Sigmoid colon (tissue), 7 donors: ENCODE results near the gene AASDH. TPM values are rescaled to one million over a fixed set of nuclear protein-coding genes. Genes with fewer than 3 reads are reported as not detected.

Source experiments
- DNase-seq: peaks from one replicate; pipeline ENCODE4 v3.0.0-alpha.2; 2019
- H3K27ac ChIP-seq, 4 donors: fragments of 200-600 bp; sonication (generic); one replicate each; pipeline ENCODE4 v1.5.1; 2016 to 2019; ENCODE audit warnings: mild to moderate bottlenecking in 1 of 4
- H3K27me3 ChIP-seq, 3 donors: fragments of 200-600 bp; sonication (generic); one replicate each; pipeline ENCODE4 v1.5.1; 2019; ENCODE audit warnings: mild to moderate bottlenecking in 1 of 3
- H3K36me3 ChIP-seq, 4 donors: fragments of 200-600 bp; sonication (generic); one replicate each; pipeline ENCODE4 v1.5.1; 2016 to 2019
- H3K4me1 ChIP-seq, 4 donors: fragments of 200-600 bp; sonication (generic); one replicate each; pipeline ENCODE4 v1.5.1; 2017 to 2019
- H3K4me3 ChIP-seq, 4 donors: fragments of 200-600 bp; sonication (generic); one replicate each; pipeline ENCODE4 v1.5.1; 2017 to 2019; ENCODE audit warnings: mild to moderate bottlenecking in 2 of 4, moderate library complexity in 1 of 4
- H3K9me3 ChIP-seq, 4 donors: fragments of 200-600 bp in 3 of 4; sonication (generic) in 3 of 4; one replicate each; pipeline versions ENCODE4 v1.5.1 to v1.6.1; 2013 to 2019
- CTCF ChIP-seq, 4 experiments: fragments of 450-650 bp in 3 of 4; fragments of 200-600 bp in 1 of 4; IDR thresholded peaks; one replicate each; pipeline ENCODE4 v1.5.1; 2016 to 2019; ENCODE audit warnings: antibody characterized with exemption in 4 of 4, mild to moderate bottlenecking in 3 of 4, moderate library complexity in 2 of 4
- EP300 ChIP-seq, 4 donors: sonication (generic); formaldehyde crosslinking; IDR thresholded peaks; one replicate each; pipeline ENCODE4 v1.6.1; 2017; ENCODE audit warnings: antibody characterized with exemption in 4 of 4
- POLR2A ChIP-seq, 2 donors: fragments of 450-650 bp; IDR thresholded peaks; one replicate each; pipeline ENCODE4 v1.6.1; 2016; ENCODE audit warnings: antibody characterized with exemption in 2 of 2, mild to moderate bottlenecking in 2 of 2, moderate library complexity in 2 of 2
- POLR2AphosphoS5 ChIP-seq, 4 donors: sonication (generic); formaldehyde crosslinking; IDR thresholded peaks; one replicate each; pipeline ENCODE4 v1.6.1; 2017; ENCODE audit warnings: antibody characterized with exemption in 4 of 4
- WGBS, 2 donors: extraction: QIAGEN DNeasy Blood & Tissue Kit; methylation state at CpG; one replicate each; pipeline ENCODE4 v1.1.7; 2013; 5-methylcytosine and 5-hydroxymethylcytosine counted together
- intact Hi-C: fragments of 100-400 bp; cut with DNase I; formaldehyde crosslinking; loops from one replicate; pipeline ENCODE4 v1.15.1; 2023
- polyA plus RNA-seq, 3 donors: library from polyadenylated mRNA; stranded (reverse); fragments of 200-250 nt; gene quantifications; one replicate each; pipeline ENCODE4 v1.2.3, GENCODE V29; 2013
- total RNA-seq, 4 donors: library from RNA; depleted of rRNA; stranded (reverse); fragments of >200 nt; gene quantifications; one replicate each; pipeline ENCODE4 v1.1.0, GENCODE V29; 2016
- donor health status: healthy with polysubstance abuse.
- donor health status: Bipolar disorder and iron deficiency.
- donor health status: healthy.

Gene AASDH
- total and polyA plus RNA-seq, 7 donors, result 3.2 to 13.4 (median 5.5) TPM

GRCh38 chr4:56324011-56324610 is 63.2 kb downstream of the AASDH start:
- no peak overlapping the region for H3K4me3 ChIP-seq
- H3K36me3 ChIP-seq, result no peaks in the 10 kb centered on the region
- no peaks in the 10 kb centered on the region for H3K9me3 ChIP-seq
- intact Hi-C loops, result no loop called here
- H3K27me3 ChIP-seq, result no peaks in the 10 kb centered on the region
- DNase-seq, result no peak
- 88 to 90% methylated on average over 8 of the region's 8 CpGs for WGBS, 2 donors
- no peak for TF ChIP-seq CTCF (IDR thresholded peaks at IDR 0.05)
- TF ChIP-seq EP300 (IDR thresholded peaks at IDR 0.05), result no peak
- no peak for TF ChIP-seq POLR2AphosphoS5 (IDR thresholded peaks at IDR 0.05)
- TF ChIP-seq POLR2A (IDR thresholded peaks at IDR 0.05), result no peak
- H3K4me1 ChIP-seq, result no peaks in the 10 kb centered on the region
- H3K27ac ChIP-seq, result no peak overlapping the region

DNA sequence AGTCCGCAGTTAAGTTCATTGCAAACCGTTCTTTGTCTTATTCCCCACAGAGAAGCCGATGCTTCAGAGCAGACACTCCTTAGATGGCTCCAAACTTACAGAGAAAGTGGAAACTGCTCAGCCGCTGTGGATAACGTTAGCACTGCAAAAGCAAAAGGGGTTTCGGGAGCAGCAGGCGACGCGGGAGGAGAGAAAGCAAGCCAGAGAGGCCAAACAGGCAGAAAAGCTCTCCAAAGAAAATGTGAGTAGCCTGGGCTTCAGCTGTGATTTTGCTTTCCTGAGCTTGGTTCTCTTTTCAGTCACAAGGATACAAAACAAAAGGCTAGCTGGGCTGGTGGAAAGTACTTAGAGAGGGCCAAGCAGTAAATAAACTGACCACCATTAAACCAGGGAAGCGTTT is 64.0 kb downstream of the AASDH start:
- H3K9me3 ChIP-seq, result no peaks in the 10 kb centered on the region
- intact Hi-C loops, result no loop called here
- no peak for DNase-seq
- TF ChIP-seq CTCF (IDR thresholded peaks at IDR 0.05) (no peak), POLR2AphosphoS5 (IDR thresholded peaks at IDR 0.05) (no peak), POLR2A (IDR thresholded peaks at IDR 0.05) (no peak), EP300 (IDR thresholded peaks at IDR 0.05) (no peak)
- no peaks in the 10 kb centered on the region for H3K4me1 ChIP-seq
- no peaks in the 10 kb centered on the region for H3K36me3 ChIP-seq
- no peak overlapping the region for H3K27ac ChIP-seq
- H3K27me3 ChIP-seq, result no peaks in the 10 kb centered on the region
- WGBS, 2 donors, result 82 to 93% methylated on average over 10 of the region's 10 CpGs
- H3K4me3 ChIP-seq, result no peak overlapping the region

DNA sequence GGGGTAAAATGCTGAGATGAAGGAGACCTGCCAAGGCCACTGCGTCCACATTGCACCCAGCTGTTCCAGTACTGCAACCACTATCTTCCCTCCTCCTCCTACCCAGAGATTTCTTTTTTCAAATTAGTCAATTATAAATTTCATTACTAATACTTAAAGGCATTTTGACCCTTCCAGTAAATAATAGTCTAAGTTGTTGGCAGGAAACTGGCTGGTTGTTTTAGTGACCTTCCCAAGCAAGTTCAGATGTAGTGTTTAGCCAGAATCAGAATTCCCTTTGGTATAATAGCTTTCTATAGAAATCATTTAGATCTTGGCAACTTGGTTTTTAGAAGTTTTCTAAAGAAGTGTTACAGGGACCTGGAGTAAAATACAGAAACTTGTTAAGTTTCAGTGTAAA is 66.0 kb downstream of the AASDH start:
- Histone ChIP-seq H3K9me3 (no peaks in the 10 kb centered on the region), H3K27ac (no peak overlapping the region), H3K27me3 (no peaks in the 10 kb centered on the region), H3K4me1 (no peaks in the 10 kb centered on the region), H3K4me3 (no peak overlapping the region), H3K36me3 (no peaks in the 10 kb centered on the region)
- TF ChIP-seq POLR2AphosphoS5 (IDR thresholded peaks at IDR 0.05) (no peak), EP300 (IDR thresholded peaks at IDR 0.05) (no peak), CTCF (IDR thresholded peaks at IDR 0.05) (no peak), POLR2A (IDR thresholded peaks at IDR 0.05) (no peak)
- intact Hi-C loops, result no loop called here
- no peak for DNase-seq
- 81 to 89% methylated on average over 1 of the region's 1 CpG for WGBS, 2 donors

- no peaks in the 10 kb centered on the region for H3K9me3 ChIP-seq
- no peak overlapping the region for H3K27ac ChIP-seq
- H3K4me3 ChIP-seq, result no peak overlapping the region
- WGBS, 2 donors, result 97% methylated on average over 5 of the region's 5 CpGs
- H3K27me3 ChIP-seq, result no peaks in the 10 kb centered on the region
- intact Hi-C loops, result no loop called here
- no peaks in the 10 kb centered on the region for H3K36me3 ChIP-seq
- DNase-seq, result no peak
- TF ChIP-seq CTCF (IDR thresholded peaks at IDR 0.05) (no peak), POLR2A (IDR thresholded peaks at IDR 0.05) (no peak), EP300 (IDR thresholded peaks at IDR 0.05) (no peak), POLR2AphosphoS5 (IDR thresholded peaks at IDR 0.05) (no peak)
- H3K4me1 ChIP-seq, result no peaks in the 10 kb centered on the region
Measured at GRCh38 chr4:56320293-56320692, 67.0 kb downstream of the AASDH start.

DNA sequence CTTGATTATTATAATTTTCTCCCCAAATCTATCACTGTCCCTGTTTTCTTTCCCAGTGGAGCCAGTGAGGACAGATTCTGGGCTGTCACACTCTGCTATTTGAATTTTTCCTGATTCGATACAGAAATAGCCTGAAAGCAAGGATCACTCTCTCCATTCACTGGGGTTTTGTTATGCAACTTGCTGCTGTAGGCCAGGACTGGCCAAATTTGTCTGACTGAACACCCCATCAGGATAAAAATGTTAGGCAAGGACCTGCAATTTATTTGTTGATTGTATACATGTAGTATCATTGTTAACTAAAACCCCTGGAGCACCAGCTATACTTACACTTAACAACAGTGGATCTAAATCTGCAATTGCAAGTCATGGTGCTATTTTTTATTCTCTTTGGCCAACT is 68.7 kb downstream of the AASDH start:
- Histone ChIP-seq H3K4me1 (no peaks in the 10 kb centered on the region), H3K36me3 (no peaks in the 10 kb centered on the region), H3K27me3 (no peaks in the 10 kb centered on the region), H3K27ac (no peak overlapping the region), H3K9me3 (no peaks in the 10 kb centered on the region), H3K4me3 (no peak overlapping the region)
- no peak for DNase-seq
- TF ChIP-seq POLR2A (IDR thresholded peaks at IDR 0.05) (no peak), CTCF (IDR thresholded peaks at IDR 0.05) (no peak), EP300 (IDR thresholded peaks at IDR 0.05) (no peak), POLR2AphosphoS5 (IDR thresholded peaks at IDR 0.05) (no peak)
- 93 to 95% methylated on average over 1 of the region's 1 CpG for WGBS, 2 donors
- intact Hi-C loops, result no loop called here
